NCI-H345 (cell line): ENCODE data around the gene EEFSEC.

Experiments used
- DNase-seq: peaks from one replicate; lab custom pipeline; 2025; lab: John Stamatoyannopoulos, UW

EEFSEC gene

DNA sequence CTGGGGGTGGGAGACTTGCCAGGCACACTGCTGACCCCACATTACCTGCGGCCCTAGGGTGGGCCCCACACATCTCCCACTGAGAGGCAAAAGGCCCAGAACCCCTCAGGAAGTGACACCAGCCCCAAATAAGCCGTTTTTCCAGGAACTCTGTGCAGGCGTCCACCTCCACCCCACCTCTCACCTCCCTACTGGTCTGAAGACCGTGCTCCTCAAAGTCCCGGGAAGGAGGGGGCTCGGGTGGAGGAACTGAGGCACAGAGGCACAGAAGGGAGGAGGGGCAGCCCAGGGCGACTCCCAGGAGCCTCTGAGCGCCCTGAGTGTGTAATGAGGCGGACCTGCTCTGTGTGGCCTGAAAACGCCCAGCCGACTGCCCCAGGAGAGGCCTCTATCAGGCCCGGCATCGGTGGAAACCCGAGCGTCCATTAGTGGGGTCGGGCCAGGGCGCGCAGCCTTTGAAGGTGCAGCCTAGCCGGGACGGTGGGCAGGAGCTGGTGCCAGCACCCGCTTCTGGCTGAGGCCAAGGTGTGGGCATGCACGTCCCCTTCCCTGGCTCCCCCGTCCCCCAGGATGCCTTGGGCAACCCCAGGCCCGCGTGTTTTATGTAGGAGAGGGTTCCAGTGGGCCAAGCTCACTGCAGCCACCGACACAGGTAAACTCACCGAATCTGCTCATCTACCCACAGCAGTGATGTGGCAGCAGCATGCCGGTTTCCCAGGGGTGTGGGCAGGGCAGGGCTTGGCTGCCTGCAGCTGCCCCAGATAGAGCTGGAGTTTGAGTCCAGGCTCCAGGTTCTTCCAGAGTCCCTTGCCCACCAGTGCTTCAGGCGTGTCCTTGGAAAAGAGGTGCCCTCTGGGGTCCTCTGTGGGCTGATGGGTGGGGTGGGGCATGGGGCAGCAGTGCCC lies 257.6 kb downstream of the EEFSEC start:
- no peak for DNase-seq

DNA sequence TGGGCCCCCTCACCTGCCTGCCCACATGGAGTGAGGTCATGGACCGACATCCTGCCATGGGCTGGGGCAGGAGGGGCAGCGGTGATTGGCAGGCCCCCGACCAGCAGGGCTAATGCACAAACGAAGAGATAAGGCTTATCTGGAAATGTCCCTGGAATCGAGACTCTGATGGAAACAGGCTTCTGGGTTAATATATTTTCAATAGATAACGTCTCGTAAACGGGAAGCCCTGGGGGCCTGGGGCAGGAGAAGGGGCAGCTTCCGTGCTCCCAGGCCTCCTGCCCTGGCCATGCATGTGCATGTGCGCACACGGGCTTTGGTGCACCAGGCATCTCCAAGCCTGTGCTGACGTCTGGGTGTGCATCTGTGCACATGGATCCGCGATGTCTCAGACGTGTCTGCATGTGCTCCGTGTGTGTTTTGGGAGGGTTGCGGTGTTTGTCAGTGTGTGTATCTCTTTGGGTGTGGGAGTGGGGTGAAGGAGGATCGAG lies 258.3 kb downstream of the EEFSEC start:
- no peak for DNase-seq

DNA sequence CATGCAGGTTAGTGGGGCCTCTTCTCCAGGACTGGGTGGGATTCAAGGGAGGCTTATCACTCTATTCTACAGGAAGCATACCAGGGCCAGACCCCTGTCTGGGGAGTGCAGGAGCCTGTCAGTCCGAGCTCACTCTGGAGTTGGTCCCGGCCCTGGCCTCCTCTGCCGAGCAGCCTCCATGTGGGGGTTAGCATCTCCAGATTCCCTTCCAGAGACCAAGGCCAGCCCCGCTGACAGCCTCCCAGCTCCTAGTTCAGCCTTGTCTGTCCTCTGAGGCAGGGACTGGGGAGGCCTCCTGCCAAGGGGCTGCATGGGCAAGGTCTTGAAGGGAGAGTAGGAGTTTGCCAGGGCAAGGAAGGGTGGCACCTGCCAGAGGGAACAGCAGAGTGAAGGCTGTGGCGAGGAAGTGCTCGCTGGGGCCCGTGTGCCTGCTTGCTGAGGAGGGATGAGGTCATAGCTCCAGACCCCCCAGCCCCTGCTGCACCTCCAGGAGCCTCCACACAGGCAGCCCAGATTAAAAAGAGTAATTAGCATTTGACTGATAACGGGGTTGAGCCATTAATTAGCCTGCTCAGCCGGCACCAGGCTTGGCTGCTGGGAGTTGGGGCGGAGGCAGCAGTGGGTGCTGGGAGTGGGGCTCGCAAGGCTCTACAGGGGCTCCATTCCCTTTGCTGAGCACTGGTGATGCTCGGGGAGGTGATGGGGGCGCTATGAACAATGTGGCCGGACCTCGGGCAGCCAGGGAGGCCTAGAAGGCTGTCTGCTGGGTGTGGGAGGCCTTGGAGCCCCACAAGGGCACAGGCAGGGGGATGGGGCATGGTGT lies 259.1 kb downstream of the EEFSEC start:
- DNase-seq = no peak

DNA sequence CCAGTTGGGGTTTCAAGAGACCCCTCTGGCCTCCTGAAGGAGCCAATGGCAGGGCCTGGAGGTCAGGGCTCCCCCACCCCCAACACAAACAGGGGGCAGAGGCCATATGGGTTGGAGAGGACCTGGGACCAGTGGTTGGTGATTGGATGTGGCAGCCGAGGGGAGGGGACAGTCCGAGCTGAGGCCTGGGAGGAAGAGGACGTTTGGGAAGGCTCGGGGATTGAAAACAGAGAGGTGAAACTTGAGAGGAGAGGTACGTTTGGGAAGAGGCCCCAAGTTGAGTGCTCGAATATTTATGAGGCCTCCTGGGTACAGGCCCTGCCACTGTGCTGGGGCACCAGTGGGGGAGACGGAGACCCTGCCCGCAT lies 259.7 kb downstream of the EEFSEC start:
- DNase-seq = no peak

DNA sequence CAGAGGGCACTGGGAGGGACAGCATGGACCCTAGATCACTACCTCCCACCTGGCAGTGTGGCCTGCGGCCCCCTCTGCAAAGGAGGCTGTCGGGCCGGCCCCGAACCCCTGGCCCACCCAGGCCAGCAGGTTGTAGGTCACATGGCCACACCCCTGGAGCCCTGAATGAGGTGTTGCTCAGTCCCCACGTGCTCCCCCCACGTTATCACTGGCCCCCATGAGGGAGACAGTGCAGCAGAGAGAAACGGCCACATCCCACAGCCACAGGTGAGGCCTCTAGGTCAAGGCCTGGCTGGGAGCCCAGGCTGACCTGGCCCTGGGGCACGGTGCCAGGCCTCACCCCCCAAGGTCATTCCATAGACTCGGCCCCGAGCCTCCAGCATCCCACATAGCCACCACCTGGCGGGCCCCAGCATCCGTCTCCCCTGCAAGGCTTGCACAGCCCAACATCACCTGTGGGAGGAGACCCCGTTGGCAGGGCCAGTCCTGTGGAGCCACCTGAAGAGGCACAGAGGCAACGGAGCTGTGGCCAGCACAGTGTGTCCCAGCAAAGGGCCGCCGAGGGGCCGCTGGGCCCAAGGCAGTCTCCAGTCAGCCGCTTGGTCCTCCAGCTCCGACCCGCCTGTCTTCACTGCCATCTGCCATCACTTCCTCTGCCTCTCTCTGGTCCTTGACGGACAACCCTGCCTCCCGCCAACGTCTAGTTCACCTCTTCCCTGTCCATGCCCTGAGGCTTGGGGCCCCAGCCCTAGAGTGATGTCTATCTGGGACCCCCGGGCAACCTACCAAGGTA lies 260.3 kb downstream of the EEFSEC start:
- DNase-seq = no peak

DNA sequence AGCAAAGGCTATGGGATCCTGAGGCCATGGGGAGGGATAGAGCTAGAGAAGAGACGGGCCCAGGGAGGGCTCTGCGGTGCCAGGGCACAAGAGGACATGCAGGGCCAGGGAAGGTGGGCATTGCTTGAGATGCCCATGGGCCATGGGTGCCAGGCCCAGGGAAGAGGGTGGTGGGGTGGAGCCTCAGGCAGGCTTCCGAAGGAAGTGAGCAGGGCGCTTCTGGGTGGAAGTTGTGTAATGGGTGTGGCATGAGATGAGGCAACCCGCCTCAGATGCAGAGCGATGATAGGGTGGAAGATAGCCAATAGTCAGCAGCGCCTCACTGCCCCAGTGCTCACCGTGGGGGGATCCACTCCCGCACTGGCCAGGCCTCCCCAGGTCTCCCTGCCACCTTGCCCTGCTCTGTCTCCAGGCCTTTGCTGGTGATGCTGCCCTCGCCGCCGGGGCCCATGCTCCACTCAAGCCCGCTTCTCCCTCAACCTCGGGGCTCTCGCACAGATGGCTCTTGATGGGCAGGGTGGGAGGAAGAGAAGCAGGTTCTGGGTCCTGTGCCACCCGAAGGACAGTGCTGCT lies 262.0 kb downstream of the EEFSEC start:
- DNase-seq = no peak

DNA sequence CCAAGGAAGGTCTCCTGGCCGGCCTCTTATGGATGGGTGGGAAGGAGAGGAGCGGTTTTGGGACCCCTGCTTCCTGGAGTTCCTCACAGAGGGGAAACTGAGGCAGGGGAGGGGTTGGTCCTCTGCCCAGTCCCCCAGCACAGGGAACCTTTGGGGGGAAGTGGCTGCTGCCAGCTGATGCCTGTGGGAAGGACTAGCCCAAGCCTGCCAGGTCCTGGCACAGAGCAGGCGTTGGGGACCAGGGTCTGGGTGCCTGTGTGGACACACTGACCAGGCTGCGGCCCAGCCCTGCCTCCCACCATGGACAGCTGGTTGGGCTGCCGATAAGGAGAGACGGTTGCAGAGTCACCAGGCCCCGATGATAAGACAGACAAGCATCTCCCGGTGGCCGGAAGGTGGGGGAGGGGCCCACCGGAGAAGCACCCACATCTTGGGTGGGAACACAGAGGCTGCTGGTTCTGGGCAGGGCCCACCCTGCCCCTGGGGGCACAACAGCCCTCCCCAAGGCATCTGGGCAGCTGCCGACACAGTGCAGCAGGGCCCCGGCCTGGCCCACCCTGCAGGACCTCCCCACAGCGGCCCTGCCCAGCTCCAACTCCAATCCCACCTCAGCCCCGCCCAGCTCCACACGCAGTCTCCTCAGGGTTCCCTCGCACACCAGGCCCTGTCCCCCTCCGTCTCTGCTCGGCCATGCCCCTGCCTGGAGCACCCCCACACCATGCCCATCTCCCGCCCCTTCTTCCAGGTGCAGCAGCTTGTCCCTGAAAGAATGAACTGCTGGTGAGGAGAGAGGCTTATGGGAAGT lies 262.7 kb downstream of the EEFSEC start:
- DNase-seq = no peak

DNA sequence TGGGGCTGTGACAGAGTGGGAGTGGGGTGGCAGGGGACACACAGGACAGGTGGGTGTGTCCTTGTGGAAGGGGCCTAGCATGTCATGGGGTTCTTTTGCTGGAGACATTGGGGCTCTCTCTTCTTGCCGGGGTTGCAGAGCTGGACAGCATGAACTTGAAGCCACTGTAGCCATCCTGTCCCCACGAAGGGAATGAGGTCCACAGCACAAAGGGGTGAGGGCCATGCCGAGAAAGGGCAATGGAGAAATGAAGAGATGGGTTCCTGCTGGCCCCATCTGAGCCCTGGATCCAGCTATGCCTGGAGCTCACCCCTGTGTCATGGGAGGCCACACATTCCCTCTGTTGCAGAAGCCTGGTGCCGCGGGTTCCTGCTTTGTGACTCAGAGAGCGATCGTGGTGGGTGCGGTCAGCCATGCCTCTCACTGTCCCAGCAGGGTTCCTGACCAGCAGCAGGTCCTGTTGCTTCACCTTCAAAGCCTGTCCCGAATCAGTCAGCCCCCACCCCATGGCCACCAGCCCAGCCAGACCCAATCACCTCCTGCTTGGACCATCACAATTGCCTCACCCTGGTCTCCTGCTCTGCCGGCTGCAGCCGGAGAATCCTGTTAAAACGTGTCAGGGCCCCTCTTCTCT lies 263.4 kb downstream of the EEFSEC start:
- no peak for DNase-seq

DNA sequence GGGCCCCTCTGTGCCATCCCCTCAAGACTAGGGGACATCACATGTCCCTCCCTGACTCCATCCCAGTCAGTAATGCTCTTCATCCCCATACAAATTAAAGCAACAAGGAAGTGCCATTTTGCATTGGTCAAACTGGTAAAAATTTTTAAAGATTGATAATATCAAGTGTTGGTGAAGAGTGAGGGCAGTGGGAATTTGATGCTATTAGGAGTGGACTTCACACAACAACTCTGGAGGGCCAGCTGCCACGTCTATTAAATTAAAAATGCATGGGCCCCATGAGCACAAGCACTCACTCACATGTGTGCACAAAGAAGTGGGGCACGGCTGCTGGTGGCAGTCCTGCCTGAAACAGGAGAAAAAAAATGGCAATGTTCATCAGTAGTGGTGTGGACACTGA lies 265.6 kb downstream of the EEFSEC start:
- no peak for DNase-seq

DNA sequence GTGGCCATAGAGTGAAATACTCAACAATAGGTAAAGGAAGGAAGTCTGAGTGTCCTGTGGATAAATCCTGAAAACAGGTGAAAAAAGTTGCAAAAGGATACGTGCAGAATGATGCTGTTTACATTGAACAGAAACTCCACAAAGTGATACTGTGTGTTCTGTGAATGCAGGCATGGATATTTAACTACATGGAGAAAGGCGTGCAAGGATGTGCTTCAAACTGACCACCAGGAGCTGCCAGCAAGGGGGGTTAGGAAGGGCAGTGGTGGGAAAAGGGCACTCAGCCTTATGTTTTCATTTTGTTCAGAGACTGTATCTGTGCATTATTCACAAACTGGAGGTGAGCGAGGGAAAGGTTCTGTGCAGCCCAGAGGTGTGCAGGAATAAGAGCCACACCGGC lies 266.0 kb downstream of the EEFSEC start:
- no peak for DNase-seq

DNA sequence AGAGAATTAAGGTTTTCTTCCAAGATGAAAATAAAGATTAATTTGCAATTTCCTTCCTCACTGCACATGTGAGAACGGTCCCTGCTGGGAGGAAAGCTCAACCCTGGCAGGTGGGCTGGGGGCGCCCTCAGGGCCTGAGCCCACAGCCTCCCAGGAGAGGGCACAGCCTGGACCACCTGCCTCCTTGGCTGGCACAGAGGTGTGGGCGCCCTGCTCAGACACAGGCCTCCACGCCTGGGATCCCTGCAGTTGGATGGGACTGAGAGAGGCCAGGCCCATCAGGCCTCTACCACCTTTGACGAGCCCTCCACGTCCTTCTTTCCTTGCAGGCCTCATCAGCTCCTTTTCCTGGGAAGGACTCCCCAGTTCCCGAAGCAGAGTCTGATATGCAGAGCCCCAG lies 267.0 kb downstream of the EEFSEC start:
- no peak for DNase-seq

DNA sequence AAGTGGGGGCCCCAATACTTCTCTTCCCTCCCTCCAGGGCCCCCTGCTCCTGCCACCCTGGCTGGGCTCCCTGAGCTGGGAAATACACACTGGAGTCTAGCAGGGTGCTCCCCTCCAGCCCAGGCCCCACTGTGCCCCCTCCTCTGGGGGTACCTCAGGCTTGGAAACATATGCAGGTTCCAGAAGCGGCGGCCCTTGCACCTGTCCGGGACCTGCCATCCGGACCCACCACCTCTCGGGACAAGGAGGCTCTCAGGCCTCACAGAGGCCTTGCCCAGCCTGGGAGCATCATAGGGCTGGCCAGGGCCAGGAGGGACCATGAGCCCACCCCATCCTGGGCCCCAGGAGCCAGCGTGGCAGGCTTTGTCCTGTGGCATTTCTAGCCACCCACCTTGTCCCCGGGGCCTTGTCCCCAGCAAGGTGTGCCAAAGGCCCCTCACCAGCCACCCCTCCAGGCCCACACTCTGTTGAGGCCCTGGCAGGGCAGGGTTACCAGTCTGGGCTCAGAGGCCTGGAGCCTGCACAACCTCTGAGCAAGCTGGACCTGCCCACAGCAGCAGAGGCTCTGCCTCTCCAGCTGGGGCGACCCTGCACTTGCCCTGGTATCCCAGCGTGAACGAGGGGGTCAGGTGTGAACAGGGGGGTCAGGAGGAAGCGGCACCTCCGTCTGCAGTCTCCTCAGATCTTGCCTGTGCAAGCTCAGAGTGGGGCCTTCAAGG lies 267.6 kb downstream of the EEFSEC start:
- no peak for DNase-seq

DNA sequence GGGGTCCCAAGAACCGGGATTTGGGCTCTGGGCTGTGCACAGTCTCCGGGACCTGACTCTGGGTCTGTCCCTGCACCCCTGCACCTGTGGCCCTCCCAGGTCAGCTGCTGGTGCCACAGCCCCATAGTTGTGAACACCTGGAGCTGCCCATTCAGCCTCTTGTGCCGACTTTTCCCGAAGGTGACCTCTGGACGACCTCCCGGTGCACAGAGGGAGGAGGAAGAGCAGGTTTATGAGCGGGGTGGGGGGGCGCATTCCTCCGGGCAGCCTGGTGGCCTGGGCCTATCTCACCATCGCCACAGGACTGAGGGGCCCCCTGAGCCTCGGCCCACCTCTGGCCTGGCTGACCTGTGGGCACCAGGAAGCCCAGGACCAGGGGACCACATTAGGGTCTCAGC lies 268.2 kb downstream of the EEFSEC start:
- no peak for DNase-seq

DNA sequence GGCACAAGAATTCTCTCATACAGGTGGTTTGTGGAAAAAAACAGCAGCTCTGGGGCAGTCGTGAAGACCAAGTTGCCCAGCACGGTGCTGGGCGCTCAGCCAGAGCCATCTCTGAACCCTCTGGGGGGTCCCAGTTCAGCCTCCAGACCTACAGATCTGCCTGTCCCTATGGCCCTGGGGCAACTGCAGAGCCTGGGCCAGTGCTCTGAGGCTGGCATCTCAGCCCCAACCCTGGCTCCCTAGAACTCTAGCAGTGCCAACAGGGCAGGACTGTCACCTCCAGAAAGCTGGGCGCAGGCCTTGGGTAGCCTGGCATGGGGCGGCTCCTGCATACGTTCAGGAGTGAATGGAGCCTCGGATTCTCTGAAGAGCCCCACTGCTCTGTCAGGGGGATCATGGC lies 268.7 kb downstream of the EEFSEC start:
- no peak for DNase-seq

DNA sequence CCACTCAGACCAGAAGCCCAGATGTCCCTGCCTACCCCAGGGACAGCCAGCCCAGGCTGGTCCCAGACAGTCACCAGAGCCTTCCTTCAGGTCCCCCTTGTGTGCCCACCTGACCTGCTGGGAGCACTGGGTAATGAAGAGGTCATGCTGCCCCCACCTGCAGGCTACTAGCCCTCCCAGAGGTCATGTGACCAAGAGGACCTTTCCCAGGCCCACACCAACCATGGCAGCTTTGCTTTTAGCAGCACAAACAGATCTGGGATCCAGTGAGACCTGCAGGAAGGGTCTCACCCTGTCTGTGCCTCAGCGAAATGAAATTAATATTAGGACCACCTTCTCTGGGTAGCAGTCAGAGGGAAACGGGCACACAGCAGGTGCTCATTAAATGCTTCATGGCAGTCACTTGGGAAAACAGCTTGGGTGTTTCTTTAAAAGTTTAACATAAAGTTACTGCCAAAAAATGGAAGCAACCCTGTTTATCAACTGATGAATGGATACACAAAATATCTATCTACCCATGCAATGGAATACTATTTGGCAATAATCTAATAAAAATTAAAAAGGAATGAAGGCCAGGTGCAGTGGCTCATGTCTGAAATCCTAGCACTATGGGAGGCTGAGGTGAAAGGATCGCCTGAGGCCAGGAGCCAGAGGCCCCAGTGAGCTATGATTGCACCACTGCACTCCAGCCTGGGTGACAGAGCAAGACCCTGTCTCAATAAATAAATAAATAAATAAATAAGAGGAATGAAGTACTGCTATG lies 269.7 kb downstream of the EEFSEC start:
- DNase-seq = no peak

DNA sequence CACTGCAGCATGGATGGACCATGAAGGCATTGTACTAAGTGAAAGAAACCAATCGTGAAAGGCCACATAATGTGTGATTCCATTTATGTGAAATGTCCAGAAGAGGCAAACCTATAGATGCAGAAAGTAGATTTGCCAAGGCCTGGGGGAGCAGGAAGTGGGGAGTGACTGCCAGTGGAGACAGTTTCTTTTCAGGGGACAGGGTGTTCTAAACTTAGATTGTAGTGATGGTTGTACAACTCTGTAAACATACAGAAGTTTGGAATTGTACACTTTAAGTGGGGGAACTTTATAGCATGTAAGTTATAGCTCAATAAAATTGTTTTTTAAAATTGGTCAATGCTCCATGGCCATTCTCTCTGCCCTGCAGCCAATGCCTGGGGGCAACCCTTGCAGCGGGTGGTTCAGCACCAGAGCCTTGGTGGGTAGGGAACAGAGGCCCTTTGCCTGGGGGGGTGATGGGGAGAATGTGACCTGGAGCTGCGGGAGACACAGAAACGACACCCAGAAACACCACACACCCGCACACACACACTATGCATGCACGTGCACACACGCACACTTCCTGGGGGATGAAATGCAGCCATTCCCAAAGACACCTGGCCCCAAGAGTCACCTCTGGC lies 270.4 kb downstream of the EEFSEC start:
- DNase-seq = no peak

DNA sequence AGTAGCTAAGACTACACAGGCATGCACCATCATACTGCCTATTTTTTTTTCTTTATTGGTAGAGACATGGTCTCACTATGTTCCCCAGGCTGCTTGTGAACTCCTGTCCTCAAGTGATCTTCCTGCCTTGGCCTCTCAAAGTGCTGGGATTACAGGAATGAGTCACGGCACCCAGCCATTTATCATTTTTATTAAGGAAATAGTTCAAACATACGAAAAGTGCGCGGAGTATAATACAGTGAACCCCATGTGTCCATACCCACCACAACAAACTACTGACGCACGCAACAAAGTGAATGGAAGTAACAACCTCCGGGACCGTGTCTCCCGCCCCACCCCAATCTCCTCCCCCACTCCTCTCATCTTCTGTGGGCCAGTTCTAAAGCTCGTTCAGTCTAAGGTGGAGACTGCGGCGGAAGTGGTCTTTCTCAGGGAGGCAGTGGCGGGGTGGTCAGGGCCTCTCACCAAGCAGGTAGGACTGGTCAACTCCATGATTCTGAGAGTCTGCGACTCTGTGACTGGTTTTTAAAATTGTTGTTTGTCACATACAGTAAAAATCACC lies 271.3 kb downstream of the EEFSEC start:
- DNase-seq = no peak

DNA sequence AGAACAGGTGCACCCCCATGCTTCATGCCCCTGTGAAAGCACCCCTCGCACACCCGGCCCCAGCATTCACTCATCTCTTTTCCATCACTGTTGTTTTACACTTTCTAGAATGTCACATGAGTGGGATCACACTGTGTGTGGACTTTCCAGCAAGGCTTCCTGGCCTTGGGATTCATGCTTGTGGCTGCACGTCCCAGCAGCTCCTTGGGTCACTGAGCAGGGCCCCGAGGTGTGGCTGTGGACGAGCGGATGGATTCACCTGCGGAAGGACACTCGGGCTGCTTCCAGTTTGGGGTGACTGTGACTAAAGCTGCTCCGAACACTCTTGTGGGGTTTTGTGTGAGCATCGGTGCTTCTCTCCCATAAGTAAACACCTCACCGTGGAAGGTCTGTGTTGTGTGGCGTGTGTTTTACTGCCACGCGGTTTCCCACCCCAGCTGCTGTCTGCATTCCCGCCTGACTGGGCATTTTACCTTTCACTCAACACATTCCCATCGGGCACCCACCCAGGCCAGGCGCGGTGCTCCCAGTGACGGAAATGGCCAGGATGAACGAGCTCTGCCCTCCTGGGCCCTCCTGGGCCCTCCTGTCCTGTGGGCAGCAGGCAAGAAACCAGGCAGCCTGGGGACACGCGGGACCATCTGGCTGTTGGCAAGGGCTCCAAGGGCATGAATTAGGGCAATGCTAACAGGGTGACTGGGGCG lies 272.0 kb downstream of the EEFSEC start:
- no peak for DNase-seq
